Measurements from ENCODE around the gene POC1B. TPM values are rescaled to one million over a fixed set of nuclear protein-coding genes. Genes with fewer than 3 reads are reported as not detected.
A peak's percentile ranks its signal among the peaks of the same experiment; 100 is the strongest.

Gene POC1B
- total RNA-seq, 4 donors from 2014 or later = 24.3 to 42.9 (median 31.1) TPM

DNA sequence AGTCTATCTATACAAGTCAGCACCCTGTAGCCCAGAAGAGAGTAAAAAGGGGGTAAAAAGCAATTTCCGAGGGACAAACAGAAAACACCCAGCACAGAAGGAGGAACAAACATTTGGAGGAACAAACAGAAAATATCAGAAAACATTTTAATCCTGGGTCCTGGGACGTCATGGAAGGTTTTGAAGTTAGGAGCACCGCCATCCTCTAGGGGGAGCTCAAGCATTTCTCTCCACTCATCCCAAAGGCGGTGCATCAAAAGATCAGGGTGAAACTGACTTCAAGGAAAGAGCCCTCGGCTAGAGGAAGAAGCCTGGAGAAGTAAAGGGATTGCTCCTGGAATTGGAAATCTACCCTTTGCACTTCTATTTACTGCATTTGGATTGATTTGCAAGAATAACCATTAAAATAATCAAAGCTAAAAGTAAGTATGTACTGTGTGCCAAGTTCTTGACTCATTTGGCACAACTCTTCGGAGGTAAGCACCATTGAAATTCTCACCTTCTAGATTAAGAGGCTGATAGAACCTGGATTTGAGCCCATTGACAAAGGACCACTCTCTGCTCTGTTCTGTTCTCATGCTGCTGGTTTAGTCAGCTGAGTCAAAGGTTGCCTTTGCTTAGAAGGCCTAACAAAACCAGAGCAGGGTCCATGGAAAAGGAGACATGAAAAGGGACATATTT lies 17.2 kb upstream of the POC1B start:
- Histone ChIP-seq H3K4me3 (no peak overlapping the region), H3K4me1 (peaks cover 0 to 16% (median 0%) of the 10 kb centered on the region in 4 donors), H3K27ac (no peak overlapping the region), H3K9me3 (no peaks in the 10 kb centered on the region), H3K36me3 (no peaks in the 10 kb centered on the region), H3K27me3 (no peaks in the 10 kb centered on the region)
- TF ChIP-seq, protein P1, sequence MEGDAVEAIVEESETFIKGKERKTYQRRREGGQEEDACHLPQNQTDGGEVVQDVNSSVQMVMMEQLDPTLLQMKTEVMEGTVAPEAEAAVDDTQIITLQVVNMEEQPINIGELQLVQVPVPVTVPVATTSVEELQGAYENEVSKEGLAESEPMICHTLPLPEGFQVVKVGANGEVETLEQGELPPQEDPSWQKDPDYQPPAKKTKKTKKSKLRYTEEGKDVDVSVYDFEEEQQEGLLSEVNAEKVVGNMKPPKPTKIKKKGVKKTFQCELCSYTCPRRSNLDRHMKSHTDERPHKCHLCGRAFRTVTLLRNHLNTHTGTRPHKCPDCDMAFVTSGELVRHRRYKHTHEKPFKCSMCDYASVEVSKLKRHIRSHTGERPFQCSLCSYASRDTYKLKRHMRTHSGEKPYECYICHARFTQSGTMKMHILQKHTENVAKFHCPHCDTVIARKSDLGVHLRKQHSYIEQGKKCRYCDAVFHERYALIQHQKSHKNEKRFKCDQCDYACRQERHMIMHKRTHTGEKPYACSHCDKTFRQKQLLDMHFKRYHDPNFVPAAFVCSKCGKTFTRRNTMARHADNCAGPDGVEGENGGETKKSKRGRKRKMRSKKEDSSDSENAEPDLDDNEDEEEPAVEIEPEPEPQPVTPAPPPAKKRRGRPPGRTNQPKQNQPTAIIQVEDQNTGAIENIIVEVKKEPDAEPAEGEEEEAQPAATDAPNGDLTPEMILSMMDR (IDR thresholded peaks at IDR 0.05) = peak; percentile 56 to 94 (median 90)
- TF ChIP-seq POLR2A (IDR thresholded peaks at IDR 0.05) = no peak
- peak in 2 of 3 donors; percentile 63 to 88 for DNase-seq

DNA sequence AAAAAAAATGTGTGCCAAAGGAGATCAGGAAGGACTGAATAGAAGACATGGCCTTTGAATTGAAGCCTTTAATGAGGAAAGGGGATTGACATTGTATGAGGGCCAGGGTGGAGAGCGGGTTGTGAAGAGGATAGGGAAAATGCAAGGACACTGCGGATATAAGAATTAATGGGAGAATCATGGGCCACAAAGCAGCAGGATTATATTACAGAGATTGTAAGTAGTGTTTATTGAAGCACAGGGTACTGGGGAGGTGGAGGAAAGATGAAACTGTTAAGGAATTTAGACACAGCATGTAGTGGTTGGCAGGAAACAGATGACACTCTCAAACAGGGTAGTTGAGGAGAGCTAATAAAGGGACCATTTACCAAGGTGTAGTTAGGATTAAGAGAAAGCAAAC lies 16.4 kb upstream of the POC1B start:
- DNase-seq = no peak
- peaks cover 0 to 19% (median 0%) of the 10 kb centered on the region in 4 donors for H3K4me1 ChIP-seq

DNA sequence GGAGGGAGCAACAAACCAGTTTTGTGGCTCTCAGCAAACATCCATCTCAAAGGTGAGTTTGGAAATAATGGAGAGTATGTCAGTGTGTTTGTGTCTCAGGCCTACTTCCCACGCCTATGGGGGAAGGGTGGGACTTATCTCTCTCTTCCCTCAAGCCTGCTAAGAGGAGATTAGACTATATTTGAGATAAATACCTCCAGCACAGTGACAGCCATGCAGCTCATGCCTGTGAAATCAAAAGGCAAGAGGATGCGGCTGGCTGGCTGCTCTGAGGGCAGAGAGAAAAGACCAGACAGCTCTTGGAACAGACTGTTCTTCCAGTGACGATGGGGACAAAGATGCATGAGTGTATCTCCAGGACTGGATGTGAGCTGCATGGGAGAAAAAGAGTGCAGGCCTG lies 14.7 kb upstream of the POC1B start:
- TF ChIP-seq, protein P1 (IDR thresholded peaks at IDR 0.05) = no peak
- H3K4me3 ChIP-seq = no peak overlapping the region
- no peak for DNase-seq
- no peaks in the 10 kb centered on the region for H3K27me3 ChIP-seq
- H3K4me1 ChIP-seq = peaks cover 0 to 19% (median 0%) of the 10 kb centered on the region in 4 donors
- no peak overlapping the region for H3K27ac ChIP-seq
- H3K9me3 ChIP-seq = no peaks in the 10 kb centered on the region
- H3K36me3 ChIP-seq = no peaks in the 10 kb centered on the region

More for the DNA sequence above, 16.4 kb upstream of the POC1B start:
- no peaks in the 10 kb centered on the region for H3K36me3 ChIP-seq
- no peak overlapping the region for H3K27ac ChIP-seq
- TF ChIP-seq, protein P1 (IDR thresholded peaks at IDR 0.05) = no peak
- no peak for TF ChIP-seq POLR2A (IDR thresholded peaks at IDR 0.05)
- H3K9me3 ChIP-seq = no peaks in the 10 kb centered on the region
- H3K4me3 ChIP-seq = no peak overlapping the region
- H3K27me3 ChIP-seq = no peaks in the 10 kb centered on the region

DNA sequence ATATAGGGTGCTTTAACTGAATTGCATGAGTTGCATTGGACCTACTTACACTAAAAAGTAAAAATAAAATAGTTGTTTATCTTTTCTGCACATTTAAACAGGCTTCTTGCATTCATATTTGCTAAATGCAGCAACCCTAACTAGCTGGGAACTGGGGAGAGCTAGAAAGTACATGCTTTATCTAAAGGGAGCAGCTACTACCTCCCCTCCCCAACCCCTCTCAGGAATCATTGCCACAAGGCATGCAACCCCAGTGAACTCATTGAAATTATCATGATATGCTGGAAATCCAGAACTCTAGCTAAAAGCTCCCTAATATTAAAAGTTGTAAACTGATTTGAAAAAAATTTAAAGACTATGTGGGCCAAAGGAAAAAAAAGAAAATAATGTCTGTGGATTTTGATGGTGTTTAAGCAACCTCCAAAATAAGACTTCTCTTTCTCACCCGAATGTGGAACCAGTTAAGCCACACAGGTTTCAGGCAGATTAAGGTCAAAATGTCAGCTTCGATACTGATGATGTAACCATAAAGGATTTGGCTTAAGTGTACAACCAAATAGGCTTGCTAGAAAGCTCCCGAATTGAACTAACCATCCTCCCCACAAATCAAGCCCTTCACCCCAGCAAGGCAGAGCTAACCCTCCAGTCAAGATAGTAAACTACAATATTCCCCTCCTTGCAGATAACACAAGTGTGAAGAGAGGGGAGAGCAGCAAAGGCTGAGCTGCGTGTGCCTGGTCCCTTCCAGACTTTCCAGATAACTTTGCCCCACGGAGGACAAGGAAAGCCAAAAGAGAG lies 13.8 kb upstream of the POC1B start:
- Histone ChIP-seq H3K4me1 (peaks cover 0 to 16% (median 0%) of the 10 kb centered on the region in 4 donors), H3K27ac (no peak overlapping the region), H3K27me3 (no peaks in the 10 kb centered on the region), H3K4me3 (no peak overlapping the region), H3K9me3 (no peaks in the 10 kb centered on the region), H3K36me3 (no peaks in the 10 kb centered on the region)
- TF ChIP-seq POLR2A (IDR thresholded peaks at IDR 0.05) = no peak
- TF ChIP-seq, protein P1 (IDR thresholded peaks at IDR 0.05) = no peak
- no peak for DNase-seq

DNA sequence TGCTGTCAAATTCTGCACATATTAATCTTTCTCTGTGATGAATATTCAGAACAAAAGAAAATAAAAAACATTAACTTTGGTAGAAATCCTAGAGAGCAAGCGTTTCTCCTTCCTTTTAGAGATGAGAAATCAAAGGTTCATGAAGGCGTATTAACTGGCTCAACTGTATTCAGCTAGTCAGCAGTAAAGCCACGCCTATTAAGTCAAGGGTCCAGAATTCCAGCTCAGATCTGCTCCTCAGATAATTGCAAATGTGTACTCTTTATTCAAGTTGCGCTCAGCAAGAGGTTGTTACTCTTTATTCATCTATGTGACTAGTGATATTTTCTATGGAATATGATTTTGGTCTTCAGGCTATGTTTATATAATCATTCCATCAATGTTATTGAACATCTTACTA lies 13.1 kb upstream of the POC1B start:
- no peaks in the 10 kb centered on the region for H3K9me3 ChIP-seq
- no peaks in the 10 kb centered on the region for H3K27me3 ChIP-seq
- H3K36me3 ChIP-seq = no peaks in the 10 kb centered on the region
- no peak overlapping the region for H3K4me3 ChIP-seq
- peaks cover 0 to 14% (median 0%) of the 10 kb centered on the region in 4 donors for H3K4me1 ChIP-seq
- H3K27ac ChIP-seq = peak overlapping the region in 1 of 4 donors; percentile 19
- DNase-seq = peak in 1 of 3 donors; percentile 59
- TF ChIP-seq, protein P1 (IDR thresholded peaks at IDR 0.05) = no peak
- no peak for TF ChIP-seq POLR2A (IDR thresholded peaks at IDR 0.05)

Data from Peyer's patch (tissue), 4 donors.